Bone marrow (tissue), 2 donors: ENCODE measurements around the gene FGGY.
"Not testable (repeated sequence)": the region's sequence is repeated elsewhere in the genome, so short reads cannot be mapped to it uniquely, and the experiment has no call there.

Source experiments
- DNase-seq, 2 donors: peaks; one replicate each; lab custom pipeline; 2025; lab: John Stamatoyannopoulos, UW

Gene FGGY

DNA sequence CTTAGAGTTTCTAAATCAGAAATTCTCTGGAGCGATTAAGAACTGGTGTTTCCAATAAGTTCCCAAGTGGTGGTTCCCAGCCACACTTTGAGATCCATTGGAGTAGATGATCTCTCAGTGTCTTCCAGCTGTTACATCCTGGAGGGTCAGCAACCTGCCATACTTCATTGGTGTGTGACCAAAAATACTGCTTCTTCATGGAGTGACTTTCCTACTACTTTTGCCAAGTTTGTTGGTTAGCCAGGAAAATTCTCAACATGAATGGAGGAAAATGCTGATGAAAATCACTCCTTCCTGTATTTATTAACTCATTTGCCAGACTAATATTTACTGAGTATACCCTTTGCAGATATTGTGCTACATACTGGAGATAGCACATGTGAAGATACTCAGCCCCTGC is 186.1 kb downstream of the FGGY start:
- no peak for DNase-seq

DNA sequence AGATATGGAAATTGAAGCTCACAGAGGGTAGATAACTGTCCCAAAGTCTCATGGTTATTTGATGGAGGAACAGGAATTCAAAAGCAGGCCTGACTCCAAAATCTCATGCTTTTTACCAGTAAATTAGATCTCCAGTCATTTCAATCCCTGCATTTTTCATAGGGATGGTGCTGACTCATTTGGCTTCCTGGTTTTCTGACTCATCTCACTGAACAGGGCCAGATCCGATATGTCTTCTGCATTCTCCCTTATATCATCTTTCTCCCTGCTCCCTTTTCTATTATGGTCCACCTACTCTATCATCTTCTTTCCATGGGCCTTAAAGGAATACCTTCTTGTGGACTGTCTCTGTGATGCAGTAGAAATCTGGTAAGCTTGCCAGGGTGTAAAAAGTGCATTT is 187.2 kb downstream of the FGGY start:
- DNase-seq, result no peak

DNA sequence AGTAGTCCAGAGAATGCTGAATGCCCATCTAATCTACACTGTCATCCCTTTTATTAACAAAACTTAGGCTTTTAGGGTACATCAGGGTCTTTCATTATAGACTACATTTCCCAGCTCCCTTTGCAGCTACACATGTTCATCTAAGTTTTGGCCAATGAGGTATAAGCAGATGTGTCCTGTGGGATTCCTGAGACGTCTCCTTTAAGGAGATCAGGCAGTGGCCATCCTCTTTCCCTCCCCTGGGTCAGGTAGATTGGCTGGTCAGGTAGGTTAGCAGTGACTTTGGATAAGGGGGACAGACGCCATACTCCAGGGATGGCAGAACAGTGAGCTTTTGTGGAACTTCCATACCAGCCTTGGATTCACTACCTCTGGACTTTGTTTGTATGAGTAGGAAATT is 188.3 kb downstream of the FGGY start:
- no peak for DNase-seq

DNA sequence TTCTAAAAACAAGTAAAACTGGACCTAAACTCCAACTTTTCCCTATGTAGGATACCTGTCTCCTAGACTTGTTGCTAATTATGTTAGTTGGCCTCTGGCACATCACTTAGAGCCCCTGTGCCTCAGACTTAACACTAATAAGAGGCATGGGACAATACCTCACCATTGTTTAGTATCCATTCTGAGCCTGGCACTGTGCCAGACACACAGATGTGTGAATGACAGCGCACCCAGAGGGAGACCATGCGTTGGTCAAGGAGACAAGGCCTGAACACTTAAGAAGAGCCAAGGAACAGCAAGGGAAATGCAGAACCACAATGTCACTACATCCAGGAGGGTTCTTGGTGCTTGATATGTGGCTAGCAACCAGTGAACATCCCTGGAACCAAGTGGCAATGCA is 189.1 kb downstream of the FGGY start:
- DNase-seq, result no peak

DNA sequence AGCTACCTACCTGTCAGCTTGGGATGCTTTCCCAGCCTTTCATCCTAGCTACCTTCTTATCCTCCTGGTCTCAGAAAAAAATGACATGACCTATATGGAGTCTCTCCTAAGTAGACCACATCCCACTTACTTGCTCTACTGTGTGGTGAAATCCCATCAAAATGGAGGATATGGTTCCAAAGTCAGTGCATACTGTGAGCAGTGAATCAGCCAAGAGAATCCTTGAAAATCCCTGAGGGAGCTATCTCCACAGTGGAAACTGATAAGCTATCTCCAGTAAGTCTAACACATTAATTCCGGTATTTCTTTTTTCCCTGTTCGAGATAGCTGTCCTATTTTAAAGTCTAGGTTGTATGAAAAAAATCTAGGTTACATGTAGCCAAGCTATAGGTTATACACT is 189.7 kb downstream of the FGGY start:
- no peak for DNase-seq

DNA sequence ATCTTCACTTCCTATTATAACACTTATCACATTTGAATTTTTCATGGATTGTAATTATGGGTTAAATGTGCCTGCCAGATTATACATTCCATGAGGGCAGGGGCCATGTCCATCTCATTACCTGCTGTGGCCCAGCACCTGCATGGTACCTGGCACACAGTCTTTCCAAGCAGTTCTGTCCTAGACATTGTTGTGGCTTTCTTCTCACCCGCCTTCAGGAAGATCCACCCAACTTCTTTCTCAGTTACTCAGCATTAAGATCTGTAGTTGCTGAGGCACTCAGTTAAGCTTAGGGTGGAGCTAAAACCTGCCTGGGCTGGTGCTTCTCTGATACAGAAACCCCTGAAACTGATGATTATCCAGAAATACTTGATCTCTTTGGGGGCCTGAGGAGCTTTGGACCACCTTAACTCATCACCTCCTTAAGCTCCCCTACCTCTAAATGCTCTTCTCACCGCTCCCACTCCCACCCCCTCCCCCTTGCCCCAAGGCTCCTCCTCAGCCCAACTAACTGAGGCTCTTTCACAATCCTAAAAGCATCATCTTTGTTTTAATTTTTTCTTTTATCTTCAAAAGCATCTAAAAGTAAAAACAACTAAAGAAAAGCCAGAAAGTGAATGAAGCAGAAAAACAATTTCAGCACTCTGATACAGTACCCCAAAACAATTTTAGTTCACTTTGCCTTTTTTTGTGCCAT is 190.6 kb downstream of the FGGY start:
- DNase-seq, result no peak

DNA sequence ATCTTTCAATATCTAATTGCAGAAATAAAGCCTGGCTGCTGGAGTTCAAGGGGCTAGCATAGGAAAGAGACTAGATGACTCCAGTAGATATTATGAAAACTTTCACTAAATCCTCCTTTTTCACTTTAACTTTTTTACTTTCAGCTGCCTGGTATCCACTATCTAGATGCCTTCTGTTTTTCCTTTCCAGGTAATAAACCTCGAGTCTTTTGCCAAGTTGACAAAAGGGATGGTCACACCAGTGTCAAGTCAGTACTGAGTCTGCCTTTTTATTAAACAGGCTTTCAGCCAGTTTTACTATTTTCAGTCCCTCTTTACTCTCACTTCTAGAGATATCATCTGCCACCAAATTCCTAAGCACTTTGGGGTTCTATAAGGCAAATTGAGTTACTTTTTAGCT is 195.6 kb downstream of the FGGY start:
- DNase-seq, result no peak

DNA sequence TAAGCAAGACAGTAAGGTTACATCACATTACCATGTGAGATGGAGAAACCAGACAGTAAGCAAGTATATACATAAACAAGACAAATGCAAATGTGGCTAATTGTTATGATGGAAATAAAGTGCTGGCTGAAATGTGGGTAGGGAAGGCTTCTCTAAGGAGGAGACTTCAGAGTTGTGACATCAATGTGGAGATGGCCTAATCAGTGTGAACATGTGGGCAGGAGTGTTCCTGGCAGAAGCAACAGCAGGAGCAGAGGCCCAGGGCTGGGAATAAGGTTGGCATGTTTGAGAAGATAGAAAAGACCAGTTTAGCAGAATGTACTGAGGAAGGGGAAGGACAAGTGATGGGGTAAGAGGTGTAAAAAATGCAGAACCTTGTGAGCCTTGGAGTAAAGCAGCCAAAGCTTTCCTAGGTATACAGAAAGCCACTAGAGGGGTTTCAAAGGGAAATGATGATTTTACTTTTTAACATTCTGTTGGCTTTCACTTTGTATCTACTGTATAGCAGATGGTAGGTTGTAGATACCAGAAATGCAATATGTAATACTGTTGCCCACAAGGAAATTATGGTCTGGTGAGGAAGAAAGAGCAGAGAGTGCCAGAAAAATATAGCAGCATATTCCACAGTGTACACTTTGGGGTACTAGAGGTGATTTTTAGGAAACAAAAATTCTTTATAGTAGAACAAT is 197.4 kb downstream of the FGGY start:
- no peak for DNase-seq

DNA sequence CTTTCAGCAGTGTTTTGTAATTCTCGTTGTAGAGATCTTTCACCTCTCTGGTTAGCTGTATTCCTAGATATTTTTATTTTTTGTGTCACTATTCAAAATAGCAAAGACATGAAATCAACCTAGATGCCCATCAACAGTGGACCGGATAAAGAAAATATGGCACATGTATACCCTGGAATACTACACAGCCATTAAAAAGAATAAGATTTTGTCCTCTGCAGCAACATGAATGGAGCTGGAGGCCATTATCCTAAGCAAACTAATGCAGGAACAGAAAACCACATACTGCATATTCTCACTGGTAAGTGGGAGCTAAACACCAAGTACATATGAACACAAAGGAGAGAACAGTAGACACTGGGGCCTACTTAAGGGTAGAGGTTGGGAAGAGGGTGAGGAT is 199.3 kb downstream of the FGGY start:
- DNase-seq, result not testable (repeated sequence)

DNA sequence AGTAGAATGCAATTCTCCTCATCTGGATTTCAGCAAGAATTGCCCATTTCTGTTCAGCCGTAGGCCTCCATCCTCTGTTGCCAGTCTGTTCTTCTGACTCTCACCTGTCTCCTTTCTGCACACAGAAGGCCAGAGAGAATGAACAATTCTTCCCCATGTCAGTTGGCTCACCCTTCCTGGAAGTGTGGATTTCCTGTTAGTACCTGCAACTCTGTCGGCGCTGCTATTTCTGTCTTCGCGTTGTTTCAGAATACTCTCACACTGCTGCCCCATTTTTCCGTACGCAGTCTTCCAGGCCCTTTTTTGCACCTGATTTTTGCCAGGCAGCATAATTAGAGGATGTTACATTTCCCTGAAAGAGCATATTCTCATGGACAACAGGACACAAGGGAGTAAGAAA is 200.7 kb downstream of the FGGY start:
- no peak for DNase-seq

DNA sequence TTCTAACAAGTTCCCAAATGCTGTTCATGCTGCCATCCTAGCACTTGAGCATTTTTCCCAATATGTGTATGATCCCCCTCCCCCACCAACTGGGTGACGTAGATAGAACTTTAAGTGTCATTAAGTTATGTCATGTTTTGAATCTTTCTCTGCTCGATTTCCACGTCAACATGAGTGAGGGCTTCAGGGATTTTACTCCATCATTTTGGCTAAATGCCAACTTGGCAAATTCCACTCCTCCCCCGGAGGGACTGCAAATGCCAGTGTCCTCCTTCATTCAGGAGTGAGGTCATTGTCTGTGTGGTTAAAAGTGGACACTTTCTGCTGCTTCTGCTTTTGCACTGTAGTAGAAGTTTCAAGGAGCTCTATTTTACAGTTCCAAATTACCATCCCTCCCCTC is 201.7 kb downstream of the FGGY start:
- no peak for DNase-seq

DNA sequence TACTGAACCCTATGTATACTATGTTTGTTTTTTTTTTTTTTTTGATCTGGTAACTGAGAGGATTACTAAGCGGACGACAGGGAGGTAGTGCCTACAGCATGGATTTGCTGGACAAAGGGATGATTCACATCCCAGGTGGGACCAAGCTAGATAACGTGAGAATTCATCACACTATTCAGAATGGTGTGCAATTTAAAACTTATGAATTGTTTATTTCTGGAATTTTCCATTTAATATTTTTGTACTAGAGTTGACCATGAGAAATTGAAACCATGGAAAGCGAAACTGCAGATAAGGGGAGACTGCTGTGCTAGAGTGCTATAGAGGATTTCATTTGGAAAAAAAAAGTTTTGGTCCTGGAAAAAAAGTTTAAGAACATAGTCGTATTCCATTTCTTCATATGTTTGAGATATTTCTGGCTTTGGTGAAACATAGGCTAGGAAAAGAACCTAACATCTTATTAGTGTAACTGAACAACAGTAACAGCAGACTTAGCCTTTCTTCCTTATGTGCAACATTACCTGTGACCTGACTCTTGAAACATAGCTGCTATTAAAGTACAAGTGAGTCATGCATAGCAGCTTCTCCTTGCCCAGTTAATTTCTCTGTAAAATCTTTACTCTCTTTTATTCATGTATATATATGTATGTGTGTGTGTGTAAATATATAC is 202.5 kb downstream of the FGGY start:
- DNase-seq, result no peak

DNA sequence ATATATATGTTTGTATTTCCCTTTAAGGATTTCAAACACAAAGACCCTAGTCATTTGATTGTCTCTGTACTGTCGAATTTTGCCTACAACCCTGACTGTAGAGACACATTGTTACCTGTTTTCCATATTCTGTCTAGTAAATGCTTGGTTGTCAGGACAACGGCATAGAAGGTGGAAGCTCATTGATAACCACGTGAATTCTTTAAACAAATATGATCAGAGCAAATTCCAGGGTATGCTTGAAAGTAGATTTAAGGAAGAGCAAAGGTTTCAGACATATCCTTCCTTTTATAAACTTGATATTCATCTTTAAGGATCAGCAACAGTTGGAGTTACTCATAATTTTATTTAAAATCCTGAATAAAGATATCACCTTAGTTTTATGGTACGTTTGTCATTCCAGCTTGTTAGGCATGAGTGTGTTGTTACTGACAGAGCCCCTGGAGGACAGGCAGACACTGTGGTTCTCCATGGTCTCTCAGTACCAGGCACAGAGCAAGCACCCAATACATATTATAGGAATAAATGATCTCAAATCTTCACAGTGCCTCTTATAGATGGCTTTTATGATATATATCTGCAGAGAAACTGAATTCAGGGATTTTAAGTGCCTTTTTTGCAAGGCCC is 203.2 kb downstream of the FGGY start:
- no peak for DNase-seq

DNA sequence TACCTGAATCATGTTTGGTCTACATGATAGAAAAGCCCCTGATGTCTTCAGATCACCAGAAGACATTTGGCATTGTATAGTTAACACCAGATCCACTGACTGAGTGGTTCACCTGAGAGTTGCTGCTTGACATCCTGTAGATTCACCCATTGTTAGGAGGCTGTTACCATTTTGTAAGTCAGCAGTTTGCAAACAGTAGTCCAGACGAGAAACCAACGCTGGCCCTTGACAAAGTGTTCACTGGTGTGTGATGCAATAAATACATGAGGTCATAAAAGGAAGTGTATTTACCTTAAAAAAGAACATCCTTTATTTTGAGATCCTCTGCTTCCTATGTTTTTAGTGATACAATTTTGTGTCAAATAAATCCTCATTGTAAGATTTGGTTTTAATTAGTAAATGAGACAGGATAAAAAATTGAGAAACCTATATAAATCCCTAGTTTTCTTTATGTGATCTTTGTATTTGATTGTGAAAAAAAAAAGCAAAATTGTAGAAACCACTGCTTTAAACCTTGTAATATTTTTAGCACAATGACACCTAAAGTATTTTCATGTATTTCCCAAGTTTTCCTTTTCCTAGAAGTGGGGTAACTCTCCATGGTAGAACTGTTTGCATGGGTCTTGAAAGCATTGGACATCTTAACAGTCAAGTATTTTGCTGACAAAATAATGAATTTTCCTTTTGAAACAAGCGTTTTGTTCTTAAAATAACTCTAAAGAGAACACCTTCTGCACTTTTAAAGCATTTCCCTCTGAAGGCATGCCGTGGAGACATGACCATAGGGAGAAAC is 204.3 kb downstream of the FGGY start:
- DNase-seq, result no peak

DNA sequence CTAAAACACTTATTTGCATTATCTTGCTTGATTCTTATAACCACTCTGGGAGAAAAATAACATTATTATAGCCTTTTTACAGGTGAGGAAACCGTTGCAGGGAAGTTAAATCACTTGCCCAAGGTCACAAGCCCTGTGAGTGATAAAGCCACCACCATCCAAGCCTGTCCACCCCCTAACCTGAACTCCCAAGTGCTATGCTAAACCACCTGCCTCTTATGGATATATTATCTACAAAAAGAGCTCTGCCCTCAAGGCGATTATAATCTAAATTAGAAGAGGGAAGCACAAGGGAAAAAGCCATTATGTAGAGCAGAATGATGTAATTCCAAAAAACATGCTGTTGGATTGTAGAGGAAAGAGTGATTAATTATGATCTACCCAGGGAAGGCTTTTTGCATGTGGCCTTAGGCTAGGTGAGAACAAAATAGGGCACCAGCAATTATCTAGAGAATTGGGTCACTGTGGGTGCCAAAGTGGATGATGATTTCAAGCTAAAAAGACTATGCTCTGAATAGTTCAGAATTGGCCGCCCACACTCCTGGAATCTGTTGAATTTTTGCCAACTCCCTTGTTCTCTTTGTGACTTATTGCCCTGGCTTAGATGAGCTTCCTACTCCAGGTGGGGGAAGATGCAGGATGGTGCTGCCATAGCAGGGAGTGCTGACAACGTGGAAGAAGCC is 205.3 kb downstream of the FGGY start:
- no peak for DNase-seq

DNA sequence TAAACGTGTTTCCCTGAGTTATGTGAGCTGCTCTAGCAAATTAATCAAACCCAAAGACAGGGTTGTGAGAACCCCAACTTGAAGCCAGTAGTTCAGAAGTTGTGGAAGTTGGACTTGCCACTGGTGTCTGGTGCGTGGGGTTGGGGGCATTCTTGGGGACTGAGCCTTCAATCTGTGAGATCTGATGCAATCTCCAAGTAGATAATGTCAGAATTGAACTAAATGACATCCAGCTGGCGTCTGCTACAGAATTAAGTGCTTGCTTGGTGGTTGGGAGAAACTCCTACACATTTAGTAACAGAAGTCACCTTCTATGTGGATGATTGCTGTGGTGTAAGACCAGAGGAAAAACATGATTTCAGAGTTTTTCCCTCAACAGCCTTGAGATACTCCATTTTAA is 207.4 kb downstream of the FGGY start:
- no peak for DNase-seq

DNA sequence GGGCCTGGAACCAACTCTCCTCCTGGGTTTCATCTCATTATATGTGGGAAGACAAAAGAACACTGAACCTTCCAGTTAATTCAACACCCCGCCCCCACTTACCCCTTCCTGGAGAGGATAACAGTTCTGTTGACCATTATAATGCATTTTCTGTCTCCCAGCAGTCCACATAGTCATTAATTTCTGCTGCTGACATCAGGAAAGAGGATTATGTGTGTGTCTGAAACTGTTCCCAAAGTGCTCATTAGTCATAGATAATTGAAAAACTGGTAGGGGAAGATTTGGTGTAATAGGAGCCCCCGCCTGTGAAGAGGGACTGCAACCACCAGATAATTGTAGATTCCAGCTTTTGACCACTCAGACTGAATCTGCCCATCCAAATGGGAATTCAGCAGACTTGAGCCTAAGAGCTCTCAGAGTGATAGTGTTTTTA is 208.7 kb downstream of the FGGY start:
- DNase-seq, result no peak

DNA sequence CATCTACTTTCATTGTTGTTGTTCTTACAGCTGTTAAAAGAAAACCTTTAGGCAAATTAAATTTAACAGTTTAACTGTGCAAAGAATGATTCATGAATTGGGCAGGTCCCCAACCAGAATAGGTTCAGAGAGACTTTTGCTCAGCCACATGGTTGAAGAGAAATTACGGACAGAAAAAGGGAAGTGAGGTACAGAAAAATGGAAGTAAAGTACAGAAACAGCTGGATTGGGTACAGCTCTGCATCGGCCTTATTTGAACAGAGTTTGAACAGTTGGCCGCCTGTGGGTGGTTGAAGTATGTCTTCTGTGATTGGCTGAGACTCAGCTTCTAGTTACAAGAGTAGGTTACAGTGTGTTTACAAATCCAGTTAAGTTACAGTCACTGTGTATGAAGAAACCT is 210.1 kb downstream of the FGGY start:
- peak; percentile 5 to 55 for DNase-seq

DNA sequence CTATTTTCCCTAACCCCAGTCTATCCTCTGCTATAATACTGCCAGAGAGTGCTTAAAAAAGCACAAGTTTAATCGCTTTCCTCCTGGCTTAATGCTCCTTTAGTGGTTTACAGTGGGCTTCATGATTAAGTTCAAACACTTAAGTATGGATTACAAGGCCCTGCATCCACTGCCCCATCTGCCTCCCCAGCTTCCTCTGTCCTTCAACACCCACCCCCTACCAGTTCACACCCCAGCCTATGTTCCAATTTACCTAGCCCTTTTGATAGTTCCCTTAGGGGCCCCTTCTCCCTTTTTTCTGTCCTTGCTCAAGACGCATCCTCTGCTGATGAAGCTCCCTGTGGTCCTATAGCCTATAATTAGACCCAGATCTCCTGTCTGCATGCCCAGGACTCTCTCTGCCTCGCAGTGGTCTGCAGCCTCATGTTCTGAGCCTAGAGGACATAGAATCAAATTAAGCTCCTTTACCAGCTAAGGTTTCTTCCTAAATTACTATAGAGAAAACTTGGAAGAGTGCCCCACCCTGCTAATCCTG is 212.5 kb downstream of the FGGY start:
- DNase-seq, result no peak

DNA sequence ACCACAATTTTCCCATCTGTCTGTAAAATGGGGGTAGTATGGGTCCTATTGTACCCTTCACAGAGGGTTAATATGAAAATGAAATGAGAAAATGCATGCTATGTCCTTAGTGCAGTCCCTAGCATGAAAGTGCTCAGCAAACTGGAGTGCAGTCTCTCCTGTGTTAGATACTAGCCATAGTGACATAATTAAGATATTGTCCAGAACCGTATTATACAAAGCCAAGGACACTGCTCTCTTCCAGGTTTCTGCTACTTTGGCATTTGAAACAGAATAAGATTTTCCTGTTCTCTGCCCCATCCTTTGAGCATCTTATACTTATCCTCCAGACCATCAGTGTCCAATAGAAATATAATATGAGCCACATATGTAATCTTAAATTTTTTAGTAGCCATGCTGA is 213.4 kb downstream of the FGGY start:
- DNase-seq, result no peak
